OCI-LY7 (cell line): Measurements from ENCODE around the gene ARHGAP21.

Experiments
- CTCF ChIP-seq: fragments of 200-600 bp; sonication (generic); conservative IDR thresholded peaks from 2 replicates; pipeline ENCODE4 v1.5.1; 2014; ENCODE audit warnings: mild to moderate bottlenecking, antibody characterized with exemption, low read length, moderate library complexity, mixed read lengths
- EZH2phosphoT487 ChIP-seq: fragments of 200-600 bp; sonication (generic); IDR thresholded peaks from 2 replicates; pipeline ENCODE4 v1.6.1; 2018; ENCODE audit warnings: low read depth, borderline replicate concordance, mild to moderate bottlenecking, mixed run types, antibody characterized with exemption, low read length, moderate library complexity, mixed read lengths

DNA sequence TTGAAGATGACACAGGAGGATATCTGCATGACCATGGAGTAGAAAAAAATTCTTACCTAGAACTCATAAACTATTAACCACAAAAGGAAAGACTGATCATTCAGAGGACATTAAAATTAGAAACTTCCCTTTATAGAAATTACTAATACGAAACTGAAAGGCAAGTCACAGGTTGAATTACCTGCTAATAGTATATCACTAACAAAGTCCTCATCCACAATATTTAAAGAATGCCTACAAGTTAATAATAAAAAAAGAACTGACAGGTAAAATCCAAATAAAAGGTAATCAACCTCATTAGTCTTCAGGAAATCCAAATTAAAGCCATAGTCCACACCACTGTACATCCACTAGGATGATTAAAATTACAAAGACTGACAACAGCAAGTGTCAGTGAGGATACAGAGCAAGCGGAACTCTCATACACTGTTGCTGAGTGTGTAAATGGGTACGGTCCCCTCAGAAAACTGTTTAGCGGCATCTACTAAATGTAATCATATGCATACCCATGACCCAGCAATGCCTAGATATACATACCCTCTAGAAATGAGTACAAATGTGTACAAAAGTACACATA is 71.2 kb downstream of the ARHGAP21 start:
- TF ChIP-seq CTCF, result no peak
- no peak for TF ChIP-seq EZH2phosphoT487
